ENCODE results near the gene ARPC2. TPM values are rescaled to one million over a fixed set of nuclear protein-coding genes. Genes with fewer than 3 reads are reported as not detected.

ARPC2 gene
- total and polyA plus RNA-seq, 7 donors = 150 to 274 (median 198) TPM

- Histone ChIP-seq H3K36me3 (ENCODE audit: insufficient read depth in 1 of 2, low read depth in 1 of 2) (no peaks in the 10 kb centered on the region), H3K9me3 (no peaks in the 10 kb centered on the region), H3K27me3 (ENCODE audit: insufficient read depth in 3 of 3, low read length in 2 of 3) (no peaks in the 10 kb centered on the region), H3K4me3 (peak overlapping the region; percentile 93), H3K4me1 (peaks cover 42% of the 10 kb centered on the region), H3K27ac (peak overlapping the region; percentile 96)
- TF ChIP-seq, protein P1, sequence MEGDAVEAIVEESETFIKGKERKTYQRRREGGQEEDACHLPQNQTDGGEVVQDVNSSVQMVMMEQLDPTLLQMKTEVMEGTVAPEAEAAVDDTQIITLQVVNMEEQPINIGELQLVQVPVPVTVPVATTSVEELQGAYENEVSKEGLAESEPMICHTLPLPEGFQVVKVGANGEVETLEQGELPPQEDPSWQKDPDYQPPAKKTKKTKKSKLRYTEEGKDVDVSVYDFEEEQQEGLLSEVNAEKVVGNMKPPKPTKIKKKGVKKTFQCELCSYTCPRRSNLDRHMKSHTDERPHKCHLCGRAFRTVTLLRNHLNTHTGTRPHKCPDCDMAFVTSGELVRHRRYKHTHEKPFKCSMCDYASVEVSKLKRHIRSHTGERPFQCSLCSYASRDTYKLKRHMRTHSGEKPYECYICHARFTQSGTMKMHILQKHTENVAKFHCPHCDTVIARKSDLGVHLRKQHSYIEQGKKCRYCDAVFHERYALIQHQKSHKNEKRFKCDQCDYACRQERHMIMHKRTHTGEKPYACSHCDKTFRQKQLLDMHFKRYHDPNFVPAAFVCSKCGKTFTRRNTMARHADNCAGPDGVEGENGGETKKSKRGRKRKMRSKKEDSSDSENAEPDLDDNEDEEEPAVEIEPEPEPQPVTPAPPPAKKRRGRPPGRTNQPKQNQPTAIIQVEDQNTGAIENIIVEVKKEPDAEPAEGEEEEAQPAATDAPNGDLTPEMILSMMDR (IDR thresholded peaks at IDR 0.05) = no peak
- ATAC-seq (peak; percentile 9 to 25 (median 14)), DNase-seq (no peak)
- 23 to 33% (median 30%) methylated on average over 9 to 12 of the region's 12 CpGs for WGBS, 3 donors
- intact Hi-C loops (cut with DNase I) = loop anchor here (5.0 to 10.0 kb wide), 5 partner anchors 106 to 373 kb away; partner anchors contain the start of genes CNOT9 (in 1 of the 2), CTDSP1 (in 1 of the 2) and USP37 (in 1 of the 2)
These were observed 74.5 kb downstream of the ARPC2 start for GRCh38 chr2:218291318-218292047.

GRCh38 chr2:218292048-218293014 lies 75.3 kb downstream of the ARPC2 start, which contains the start of gene TMBIM1:
TSS of gene TMBIM1 (minus strand) at chr2:218292503. CDS start at chr2:218282141, 10,362 bp downstream.
- Histone ChIP-seq H3K36me3 (ENCODE audit: insufficient read depth in 1 of 2, low read depth in 1 of 2) (no peaks in the 10 kb centered on the region), H3K4me3 (peak within 1 kb of the TSS; percentile 93), H3K27ac (peak within 1 kb of the TSS; percentile 96), H3K27me3 (ENCODE audit: insufficient read depth in 3 of 3, low read length in 2 of 3) (no peaks in the 10 kb centered on the region), H3K9me3 (no peaks in the 10 kb centered on the region), H3K4me1 (peaks cover 39% of the 10 kb centered on the region)
- intact Hi-C loops (cut with DNase I) = loop anchor here (5.0 to 10.0 kb wide), 5 partner anchors 105 to 372 kb away; partner anchors contain the start of genes CNOT9 (in 1 of the 2), CTDSP1 (in 1 of the 2) and USP37 (in 1 of the 2)
- 4 to 5% (median 4%) methylated on average over 50 to 63 of the region's 63 CpGs for WGBS, 3 donors
- DNase-seq (peak; percentile 88 to 92), ATAC-seq (peak; percentile 88 to 95 (median 93))
- TF ChIP-seq, protein P1 (IDR thresholded peaks at IDR 0.05) = peak; percentile 96

DNA sequence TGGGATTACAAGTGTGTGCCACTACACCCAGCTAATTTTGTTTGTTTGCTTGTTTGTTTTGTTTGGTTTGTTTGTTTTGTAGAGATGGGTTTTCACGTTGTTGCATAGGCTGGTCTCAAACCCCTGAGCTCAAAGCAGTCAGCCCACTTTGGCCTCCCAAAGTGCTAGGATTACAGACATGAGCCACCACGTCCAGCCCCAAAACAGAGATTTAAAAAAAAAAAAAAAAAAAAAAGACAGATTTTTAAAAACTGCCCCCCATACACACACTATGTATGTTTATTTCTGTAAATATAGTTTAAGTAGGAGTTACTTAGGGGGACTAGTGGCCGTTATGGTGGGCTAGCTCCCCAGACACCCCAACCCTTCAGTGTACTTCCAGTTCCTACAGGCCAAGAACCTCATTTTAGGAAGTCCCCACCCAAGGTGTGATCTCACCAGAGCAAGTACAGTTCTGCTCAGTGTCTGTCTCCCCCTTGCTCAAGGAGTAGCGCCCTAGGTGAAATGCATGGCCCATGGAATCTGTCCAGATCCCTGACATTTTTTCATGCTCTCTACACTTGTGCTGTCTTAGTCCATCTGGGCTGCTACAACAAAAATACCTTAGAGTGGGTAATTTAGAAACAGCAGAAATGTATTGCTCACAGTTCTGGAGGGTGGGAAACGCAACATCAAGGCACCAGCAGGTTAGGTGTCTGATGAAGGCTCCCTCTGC lies 76.9 kb downstream of the ARPC2 start:
- no peaks in the 10 kb centered on the region for H3K36me3 ChIP-seq (ENCODE audit: insufficient read depth in 1 of 2, low read depth in 1 of 2)
- H3K4me1 ChIP-seq = peaks cover 26% of the 10 kb centered on the region
- no peaks in the 10 kb centered on the region for H3K27me3 ChIP-seq (ENCODE audit: insufficient read depth in 3 of 3, low read length in 2 of 3)
- ATAC-seq (no peak), DNase-seq (no peak)
- TF ChIP-seq, protein P1 (IDR thresholded peaks at IDR 0.05) = no peak
- no peaks in the 10 kb centered on the region for H3K9me3 ChIP-seq
- no peak overlapping the region for H3K4me3 ChIP-seq
- 73 to 74% (median 73%) methylated on average over 5 of the region's 5 CpGs for WGBS, 3 donors
- intact Hi-C loops (cut with DNase I) = loop anchor here (5.0 to 10.0 kb wide), 5 partner anchors 103 to 371 kb away; partner anchors contain the start of genes CNOT9 (in 1 of the 2), CTDSP1 (in 1 of the 2) and USP37 (in 1 of the 2)
- no peak overlapping the region for H3K27ac ChIP-seq

DNA sequence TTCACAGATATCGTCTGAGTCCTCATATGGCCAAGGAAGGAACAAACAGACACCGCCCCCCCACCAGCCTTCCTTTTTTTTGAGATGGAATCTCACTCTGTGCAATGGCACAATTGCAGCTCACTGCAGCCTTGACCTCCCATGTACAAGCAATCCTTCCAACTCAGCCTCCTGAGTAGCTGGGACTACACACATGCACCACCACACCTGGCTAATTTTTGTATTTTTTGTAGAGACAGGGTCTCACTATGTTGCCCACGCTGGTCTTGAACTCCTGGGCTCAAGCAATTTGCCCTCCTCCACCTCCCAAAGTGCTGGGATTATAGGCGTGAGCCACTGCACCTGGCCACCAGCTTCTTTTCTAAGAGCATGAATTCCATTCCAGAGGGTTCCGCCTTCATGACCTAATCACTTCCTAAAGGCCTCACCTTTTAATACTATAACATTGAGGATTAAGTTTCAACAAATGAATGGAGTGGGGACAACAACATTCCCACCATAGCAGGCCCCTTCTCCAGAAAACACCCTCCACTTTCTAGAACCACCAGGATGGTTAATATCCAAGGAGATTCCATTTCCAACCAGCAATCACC lies 77.5 kb downstream of the ARPC2 start:
- H3K4me3 ChIP-seq = no peak overlapping the region
- ATAC-seq (no peak), DNase-seq (no peak)
- H3K27ac ChIP-seq = no peak overlapping the region
- intact Hi-C loops (cut with DNase I) = loop anchor here (5.0 to 10.0 kb wide), 5 partner anchors 103 to 370 kb away; partner anchors contain the start of genes CNOT9 (in 1 of the 2), CTDSP1 (in 1 of the 2) and USP37 (in 1 of the 2)
- 84 to 92% (median 87%) methylated on average over 5 of the region's 5 CpGs for WGBS, 3 donors
- peaks cover 20% of the 10 kb centered on the region for H3K4me1 ChIP-seq
- H3K36me3 ChIP-seq (ENCODE audit: insufficient read depth in 1 of 2, low read depth in 1 of 2) = no peaks in the 10 kb centered on the region
- TF ChIP-seq, protein P1 (IDR thresholded peaks at IDR 0.05) = no peak
- no peaks in the 10 kb centered on the region for H3K27me3 ChIP-seq (ENCODE audit: insufficient read depth in 3 of 3, low read length in 2 of 3)
- no peaks in the 10 kb centered on the region for H3K9me3 ChIP-seq

Measured in psoas muscle (tissue), 8 donors.